NCI-H1417 (cell line): ENCODE results near the gene GRHL1.

Experiments
- DNase-seq, 3 experiments: peaks; one replicate each; lab custom pipeline; 2025; lab: John Stamatoyannopoulos, UW

GRHL1 gene

DNA sequence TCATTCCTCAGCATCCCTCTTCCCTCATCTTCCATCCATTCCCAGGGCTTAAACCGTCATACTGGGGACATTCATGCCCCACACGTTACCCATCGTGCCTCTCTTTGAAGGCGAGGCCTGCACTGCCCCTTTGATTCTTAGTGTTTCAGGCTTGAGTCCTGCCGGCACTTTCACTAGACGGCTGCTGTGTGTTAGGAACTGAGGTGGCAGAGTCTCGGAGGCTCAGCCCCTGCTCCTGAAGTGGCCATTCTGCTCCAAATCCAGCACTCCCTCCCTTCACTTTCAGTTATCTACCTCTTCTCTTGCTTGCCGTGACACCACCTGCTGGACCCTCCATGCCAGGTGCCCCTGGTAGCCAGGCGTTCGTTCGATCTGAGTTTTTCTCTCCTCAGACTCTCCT, 43.0 kb downstream of the GRHL1 start:
- no peak for DNase-seq

DNA sequence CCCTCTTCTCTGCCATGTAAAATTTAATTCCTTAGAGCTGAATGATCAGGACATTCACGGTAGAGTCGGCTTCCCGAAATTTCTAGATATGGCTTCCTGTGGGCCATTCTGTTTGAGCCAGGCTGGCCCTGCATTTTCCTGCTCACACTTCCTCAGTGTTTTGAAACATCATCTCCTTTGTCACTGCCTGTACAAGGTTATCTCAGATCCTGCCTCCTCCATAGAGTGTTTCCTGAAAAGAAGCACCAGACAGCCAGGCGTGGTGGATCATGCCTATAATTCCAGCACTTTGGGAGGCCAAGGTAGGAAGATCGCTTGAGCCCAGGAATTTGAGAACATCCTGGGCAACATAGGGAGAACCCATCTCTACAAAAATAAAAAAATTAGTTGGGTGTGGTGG, 43.6 kb downstream of the GRHL1 start:
- no peak for DNase-seq

DNA sequence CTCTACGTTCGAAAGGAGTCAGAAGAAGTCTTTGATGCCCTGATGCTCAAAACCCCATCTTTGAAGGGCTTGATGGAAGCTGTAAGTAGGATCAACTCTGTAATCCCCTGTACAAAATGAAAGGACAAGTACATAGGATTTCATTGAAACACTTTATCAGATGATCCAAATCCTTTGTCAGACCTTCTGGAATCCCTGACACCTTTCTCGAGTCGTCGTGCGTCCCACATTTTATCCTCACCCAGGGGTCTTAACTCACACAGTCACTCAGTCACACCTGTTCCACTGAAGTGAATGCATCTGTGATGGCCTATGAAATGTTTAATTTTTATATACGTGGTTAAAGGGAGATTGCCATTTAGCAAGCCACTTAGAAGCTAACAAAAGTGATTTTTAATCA, 44.8 kb downstream of the GRHL1 start:
- no peak for DNase-seq

DNA sequence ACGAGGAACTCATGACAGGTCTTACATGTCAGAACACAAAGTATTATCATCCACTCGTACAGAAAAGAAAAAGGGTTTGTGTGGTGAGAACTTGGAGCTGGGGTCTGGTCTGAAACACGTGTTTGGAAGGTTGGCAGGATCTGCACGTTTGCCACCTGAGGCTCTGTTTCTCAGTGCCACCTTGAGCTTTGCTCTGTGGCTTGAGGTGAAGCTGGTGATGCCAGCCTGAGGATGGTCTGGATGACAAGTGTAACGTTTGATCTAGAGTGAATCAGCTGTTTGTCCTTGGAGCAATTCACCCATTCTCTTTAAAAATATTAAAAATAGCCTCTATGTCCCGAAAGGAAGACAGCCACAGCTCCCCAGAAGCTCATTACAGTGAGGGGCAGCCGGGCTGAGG, 46.4 kb downstream of the GRHL1 start:
- no peak for DNase-seq

DNA sequence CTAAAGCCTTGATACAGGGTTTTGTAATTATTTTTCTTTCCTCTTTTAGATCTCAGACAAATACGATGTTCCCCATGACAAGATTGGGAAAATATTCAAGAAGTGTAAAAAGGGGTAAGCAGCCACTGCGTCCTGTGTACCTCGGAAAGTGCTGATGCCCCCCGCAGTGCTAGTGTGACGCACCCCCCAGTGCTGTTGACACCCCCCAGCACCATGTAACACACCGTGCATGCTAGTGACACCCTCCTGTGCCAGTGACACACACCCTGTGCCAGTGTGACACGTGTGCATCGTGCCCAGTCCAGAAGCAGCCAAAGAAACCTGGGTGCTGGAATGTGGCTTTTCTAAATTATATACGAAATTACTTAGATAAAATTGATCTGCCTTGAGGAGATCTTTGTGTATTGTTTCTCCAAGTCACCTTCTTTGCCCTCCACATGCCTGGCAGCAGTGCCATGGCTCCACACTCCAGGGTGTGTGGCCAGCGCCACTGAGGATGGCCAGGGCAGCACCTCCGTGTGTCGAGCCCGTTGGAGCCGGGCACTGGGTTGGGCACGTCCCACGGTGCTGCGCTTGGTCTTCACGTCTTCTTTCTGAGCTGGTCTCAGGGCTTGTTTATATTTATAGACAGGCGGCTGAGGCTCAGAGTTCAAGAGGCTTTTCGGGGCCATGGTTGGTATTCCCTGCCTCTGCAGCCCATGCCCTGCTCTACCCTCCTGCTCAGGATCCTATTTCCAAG, 47.6 kb downstream of the GRHL1 start:
- no peak for DNase-seq

DNA sequence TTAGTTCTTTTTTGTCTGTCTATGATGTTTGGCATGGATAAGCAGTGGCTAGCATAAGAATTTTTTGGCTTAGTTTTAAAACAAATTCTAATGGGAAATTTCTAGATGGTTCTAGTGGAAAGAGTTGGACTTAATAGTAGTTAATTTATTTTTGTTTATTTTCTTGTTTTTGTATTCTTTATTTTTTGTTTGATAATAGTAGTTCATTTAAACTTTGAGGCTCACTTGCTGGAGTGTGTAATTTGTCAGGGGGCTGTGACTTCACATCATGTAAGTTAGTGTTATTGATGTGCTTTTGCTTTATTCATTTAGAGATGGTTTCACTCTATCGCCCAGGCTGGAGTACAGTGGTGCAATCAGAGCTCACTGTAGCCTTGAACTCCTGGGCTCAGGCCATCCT, 48.2 kb downstream of the GRHL1 start:
- no peak for DNase-seq

DNA sequence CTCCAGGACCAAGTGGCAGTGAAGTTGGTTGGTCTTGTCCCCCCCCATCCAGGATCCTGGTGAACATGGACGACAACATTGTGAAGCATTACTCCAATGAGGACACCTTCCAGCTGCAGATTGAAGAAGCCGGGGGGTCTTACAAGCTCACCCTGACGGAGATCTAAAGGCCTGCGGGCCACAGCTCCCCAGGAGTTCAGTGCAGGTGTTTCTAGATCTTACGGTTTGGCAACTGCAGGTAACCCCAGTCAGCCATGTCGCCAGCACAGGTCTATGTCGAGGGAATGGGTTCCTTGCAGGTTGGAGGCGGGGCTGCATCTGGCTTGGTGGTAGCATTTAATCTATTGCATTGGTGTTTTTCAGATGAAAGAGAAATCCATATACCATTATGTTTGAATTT, 49.0 kb downstream of the GRHL1 start:
- DNase-seq, result no peak

DNA sequence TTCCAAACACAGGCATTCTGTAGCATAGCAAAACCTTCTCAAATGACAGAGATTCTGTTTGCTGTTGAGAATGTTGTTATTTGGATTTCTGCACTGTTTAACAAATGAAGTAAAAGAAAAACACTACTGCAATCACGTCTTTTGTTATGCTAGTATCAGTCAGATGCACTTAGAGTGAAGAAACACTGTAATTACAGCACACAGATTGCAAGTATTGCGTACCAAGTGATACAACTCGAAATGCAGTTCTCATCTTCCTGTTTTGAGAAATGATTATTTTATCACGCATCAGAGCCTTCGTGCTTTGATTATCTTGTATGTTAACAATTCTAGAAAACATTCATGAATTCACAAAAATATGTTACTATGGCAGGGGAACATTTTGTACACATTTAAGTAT, 50.1 kb downstream of the GRHL1 start:
- DNase-seq, result peak in 1 of 3 experiments; percentile 11

DNA sequence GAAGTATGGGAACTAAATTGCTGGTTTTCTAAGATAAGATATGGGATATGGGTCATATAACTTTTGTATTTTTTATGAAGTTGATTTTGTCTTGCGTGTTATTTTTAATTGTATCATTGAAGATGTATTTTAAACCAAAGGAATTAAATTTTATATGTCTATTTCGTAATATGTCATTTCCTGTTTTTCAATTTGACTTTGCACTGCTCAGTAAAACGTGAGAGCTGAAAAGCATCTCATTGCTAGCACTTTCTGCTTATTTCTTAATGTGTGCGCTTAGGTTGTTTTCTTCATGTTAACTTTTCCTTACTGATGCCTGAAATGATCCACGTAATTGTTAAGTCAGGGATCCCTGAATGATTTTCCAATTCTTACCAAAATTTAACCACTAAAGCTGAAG, 50.6 kb downstream of the GRHL1 start:
- no peak for DNase-seq

DNA sequence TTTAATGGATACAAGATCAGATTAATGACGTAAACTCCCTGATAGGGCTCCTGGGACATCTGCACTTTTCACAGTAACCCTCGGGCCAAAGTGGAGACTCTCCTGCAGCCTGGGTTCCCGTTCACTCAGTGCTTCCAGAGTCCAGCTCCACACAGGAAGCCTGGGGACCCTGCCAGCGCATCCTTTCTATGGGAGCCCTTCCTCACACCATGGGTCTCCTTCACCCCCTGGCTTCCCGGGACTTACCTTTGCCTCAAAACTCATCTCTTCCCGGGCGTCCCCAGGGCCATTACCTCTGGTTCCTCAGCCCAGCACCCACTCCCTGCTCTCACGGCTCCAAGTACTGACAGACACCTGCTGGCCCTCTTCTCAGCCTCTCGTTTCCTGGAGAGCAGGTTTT, 51.2 kb downstream of the GRHL1 start:
- no peak for DNase-seq

DNA sequence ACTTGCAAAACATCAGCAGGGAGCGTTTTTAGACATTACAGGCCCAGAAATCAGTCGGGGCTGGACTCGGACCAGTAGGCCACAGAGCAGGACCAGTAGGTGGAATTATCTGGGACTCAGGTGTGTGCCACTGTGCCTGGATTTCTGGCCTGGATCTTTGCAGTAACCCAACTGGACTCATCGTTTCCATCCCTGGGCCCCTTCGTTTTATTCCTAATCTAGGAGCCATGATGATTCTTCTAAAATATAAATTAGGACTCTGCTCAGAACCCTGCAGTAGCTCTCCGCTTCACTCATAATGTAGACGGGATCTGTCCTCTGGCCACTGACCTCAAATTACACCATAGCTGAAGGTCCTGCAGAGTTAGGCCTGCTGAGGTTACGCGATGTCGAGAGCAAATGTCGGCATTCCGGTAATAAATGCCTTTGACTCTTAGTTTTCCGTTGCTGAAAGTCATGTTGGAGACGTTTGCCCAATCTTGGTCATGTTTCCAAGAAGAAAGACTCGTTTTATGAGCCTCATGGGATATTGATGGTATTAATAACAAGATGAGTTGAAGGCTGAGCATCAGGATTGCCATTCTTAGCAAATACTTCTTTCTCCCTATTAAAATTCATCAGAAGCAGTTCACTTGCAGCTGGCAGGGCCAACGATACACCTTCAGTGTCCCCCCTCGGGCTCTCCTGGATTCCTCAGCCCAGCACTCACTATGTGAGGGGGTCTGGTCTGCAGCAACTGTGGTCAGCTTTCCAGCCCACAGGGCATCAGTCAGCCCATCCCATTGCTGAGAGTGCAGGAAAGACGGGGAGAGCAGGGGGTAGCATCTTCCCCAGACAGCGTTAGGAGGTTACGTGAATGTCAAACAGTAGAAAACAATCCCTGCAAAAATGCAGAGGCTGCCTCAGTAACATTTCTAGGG, 52.0 kb downstream of the GRHL1 start:
- DNase-seq, result no peak

DNA sequence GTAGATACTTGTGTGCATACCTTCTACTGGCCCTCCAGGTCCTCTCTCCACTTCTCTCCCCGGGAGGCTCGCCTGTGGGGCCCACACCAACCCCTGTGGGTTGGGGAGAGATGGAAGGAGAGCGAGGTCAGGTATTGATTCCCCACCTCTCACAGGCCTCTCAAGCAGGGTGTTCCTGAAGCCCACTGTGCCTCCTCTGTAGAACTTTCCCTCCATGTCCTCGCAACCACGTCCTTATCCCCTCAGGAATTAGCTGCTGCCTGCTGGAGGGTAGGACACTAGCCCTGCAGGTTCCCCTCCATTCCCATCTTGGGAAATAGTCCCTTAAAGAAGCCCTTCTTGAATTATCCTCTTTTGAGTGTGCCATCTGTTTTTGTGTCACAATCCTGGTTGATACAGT, 52.9 kb downstream of the GRHL1 start:
- no peak for DNase-seq

DNA sequence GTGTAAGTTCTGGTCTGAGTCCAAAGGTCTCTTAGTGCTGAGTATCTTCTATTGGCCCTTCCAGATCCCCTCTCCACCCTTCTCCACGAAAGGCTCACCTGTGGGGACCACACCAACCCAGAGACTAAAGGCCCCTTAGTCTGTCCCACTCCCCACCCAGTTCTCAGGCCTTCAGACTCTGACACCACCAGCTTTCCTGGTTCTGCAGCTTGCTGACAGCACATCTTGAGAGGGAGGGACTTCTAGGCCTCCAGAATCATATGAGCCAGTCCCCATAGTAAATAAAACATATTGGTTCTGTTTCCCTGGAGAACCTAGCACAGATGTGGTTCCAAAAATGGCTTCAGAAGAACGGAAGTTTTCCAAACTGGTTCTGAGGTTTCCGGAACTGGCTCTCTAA, 53.3 kb downstream of the GRHL1 start:
- no peak for DNase-seq

DNA sequence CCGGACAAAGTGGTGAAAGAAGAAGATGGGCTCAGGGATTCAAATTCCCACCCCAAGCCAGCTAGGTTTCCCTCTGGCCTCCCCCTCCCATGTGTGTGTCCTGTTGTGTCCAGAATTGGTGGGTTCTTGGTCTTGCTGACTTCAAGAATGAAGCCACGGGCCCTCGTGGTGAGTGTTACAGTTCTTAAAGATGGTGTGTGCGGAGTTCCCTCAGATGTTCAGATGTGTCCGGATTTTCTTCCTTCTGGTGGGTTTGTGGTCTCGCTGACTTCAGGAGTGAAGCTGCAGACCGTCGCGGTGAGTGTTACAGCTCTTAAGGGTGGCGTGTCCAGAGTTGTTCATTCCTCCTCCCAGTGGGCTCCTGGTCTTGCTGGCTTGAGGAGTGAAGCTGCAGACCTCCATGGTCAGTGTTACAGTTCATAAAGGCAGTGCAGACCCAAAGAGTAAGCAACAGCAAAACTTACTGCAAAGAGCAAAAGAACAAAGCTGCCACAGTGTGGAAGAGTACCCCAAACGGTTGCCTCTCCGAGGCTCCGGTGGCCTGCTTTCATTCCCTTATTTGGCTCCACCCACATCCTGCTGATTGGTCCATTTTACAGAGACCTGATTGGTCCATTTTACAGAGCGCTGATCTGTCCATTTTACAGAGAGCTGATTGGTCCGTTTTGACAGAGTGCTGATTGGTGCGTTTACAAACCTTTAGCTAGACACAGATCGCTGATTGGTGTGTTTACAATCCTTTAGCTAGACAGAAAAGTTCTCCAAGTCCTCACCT, 54.2 kb downstream of the GRHL1 start:
- DNase-seq, result peak in 1 of 3 experiments; percentile 62

DNA sequence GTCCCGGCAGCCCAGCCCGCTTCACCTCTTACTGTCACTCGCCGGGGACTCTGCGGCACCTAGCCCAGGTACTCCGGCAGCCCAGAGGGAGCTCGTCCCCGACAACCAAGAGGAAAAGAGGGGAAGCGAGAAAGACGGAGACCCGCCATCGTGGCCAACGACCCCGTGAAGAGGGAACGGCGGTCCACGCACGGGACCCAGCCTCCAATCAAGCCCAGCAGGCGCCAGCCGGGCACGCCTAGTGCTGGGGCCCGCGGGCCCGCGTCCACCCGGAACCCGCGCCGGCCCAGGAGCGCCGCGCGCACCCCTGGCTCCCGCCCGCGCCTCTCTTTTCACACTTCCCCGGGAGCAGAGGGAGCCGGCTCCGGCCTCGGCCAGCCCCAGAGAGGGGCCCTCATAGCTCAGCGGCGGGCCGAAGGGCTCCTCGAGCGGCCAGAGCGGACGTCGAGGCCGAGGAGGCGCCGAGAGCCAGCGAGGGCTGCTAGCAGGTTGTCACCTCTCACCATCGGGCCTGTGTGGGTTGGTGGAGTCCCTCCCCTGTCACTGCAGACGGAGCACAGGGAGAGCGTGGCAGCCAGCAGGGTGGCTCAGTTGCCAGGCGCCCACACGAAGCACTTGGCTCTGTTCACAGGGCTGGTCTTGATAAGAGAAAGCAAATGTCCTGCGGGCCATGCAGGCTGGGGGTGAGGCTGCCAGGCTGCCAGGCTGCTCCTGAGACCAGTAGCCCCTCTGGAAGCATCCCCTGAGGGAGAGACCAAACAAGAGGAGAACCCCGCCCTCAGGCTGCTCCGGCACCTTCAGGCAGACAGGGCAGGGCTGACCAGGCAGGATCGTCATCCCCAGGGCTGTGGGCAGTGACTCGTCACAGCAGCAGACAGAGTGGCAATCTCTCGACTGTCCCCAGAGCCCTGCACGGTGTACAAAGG, 55.0 kb downstream of the GRHL1 start:
- peak in 2 of 3 experiments; percentile 90 to 94 for DNase-seq

DNA sequence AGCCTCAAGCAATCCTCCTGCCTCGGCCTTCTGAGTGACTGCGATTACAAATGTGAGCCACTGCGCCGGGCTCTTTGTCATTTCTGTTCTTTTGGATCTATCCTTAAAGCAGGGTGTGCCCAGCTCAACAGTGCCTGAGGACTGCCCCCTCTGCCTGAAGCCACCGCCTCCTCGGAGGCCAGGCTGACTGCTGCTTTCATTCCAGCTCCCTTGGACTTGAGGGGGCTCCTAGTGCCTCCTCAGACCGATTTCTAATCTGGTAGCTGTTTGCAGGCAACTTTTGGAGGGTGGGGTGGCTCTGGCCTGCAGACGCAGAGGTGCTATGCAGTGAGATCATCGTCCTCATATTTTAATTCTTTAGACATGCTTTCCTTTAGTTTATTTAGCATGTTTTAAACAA, 55.9 kb downstream of the GRHL1 start:
- no peak for DNase-seq

DNA sequence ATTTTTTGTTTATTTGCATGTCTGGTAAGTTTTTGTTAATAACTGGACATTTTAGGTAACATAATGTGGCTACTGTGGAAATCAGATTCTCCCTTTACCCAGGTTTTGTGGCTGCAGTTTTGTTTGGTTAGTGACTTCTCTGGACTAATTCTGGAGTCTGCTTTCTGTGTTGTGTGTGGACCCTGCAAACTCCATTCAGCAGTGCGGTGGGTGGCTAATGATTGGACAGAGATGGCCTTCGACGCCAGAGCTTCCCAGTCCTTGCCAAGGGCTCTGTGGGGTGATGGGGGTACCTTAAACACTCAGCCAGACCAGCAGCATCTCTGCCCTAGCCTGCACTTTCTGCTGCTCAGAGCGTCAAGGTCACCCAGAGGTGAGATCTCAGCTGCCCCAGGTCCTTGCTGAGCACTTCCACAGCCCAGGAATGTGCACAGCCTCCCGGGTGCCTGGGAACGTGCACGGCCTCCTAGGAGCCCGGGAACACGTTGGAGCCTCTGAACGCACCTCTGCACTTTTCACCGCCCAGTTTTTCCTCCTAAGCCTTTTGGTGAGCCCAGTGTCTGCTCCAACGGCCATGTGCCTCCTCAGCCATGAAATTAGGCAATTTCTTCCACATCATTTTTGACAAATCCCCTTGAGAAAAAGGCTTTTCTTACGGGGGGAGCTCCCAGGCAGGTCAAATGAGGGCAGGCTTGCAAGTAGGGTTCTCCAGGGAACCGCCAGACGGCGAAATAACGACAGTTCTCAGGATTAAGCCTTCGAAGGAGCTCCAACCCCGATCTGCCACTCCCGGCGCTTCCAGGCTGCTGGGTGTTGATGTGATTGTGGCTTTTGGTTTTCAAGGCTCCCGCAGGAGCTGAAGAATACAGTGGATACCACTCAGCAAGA, 56.7 kb downstream of the GRHL1 start:
- peak in 1 of 3 experiments; percentile 50 for DNase-seq

DNA sequence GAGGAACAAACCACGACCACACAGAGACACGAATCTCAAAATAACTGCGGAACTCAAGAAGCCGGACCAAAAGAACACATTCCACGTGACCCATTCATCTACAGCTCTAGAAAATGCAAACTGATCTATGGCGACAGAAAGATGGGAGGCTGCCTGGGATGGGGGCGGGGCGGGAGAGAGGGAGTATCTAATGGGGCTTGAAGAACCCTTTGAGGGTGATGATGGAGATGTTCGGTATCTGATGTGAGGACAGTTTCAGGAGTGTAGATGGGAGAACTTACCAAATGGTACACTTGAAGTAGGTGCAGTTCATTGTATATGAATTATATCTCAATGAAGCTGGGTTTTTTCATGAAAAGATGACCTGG, 57.3 kb downstream of the GRHL1 start:
- no peak for DNase-seq

DNA sequence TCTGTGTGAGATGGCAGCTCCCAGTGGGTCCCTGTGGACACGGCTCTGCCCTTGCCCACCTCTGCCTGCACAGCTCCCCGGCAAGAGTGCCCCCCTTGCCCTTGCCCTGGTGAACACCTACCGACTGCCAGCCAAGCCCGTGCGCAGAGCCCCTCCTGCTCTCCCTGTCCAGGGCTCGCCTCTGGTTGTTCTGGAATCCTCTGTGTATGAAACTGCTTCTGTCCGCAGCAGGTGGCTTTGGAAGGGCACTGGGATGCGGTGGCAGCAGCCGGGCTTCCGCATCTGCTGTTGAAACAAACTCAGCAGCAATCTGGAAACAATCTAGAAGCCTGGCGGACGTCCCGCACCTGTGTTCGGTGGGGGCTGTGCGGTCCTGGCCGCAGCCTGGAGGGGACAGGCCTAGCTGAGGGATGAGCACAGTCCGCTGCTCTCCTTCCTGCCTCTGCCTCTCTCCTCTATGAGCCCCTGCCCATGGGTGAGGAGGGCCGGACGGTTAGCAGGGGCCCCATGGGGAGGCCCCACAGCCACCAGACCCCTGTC, 57.8 kb downstream of the GRHL1 start:
- DNase-seq, result no peak
